Stimulated activated naive CD8-positive, alpha-beta T cell treated with anti-CD3 and anti-CD28 coated beads, Interleukin-15, Interleukin-2, amounts not matched to agents 100 ng/mL and 50 ng/mL, for 24 hours (primary cell): Measurements from ENCODE around the gene CKMT2.

ENCODE experiments used
- H3K27ac Mint-ChIP-seq: one replicate; pipeline ENCODE4 v1.8.0; 2021; ENCODE audit warnings: mild to moderate bottlenecking, mixed read lengths
- H3K27me3 Mint-ChIP-seq: one replicate; pipeline ENCODE4 v1.8.0; 2021; ENCODE audit warnings: mixed read lengths
- H3K36me3 Mint-ChIP-seq: one replicate; pipeline ENCODE4 v1.8.0; 2021; ENCODE audit warnings: low read depth, mixed read lengths
- H3K4me1 Mint-ChIP-seq: one replicate; pipeline ENCODE4 v1.8.0; 2021; ENCODE audit warnings: low read depth, mixed read lengths
- H3K4me3 Mint-ChIP-seq: one replicate; pipeline ENCODE4 v1.8.0; 2021; ENCODE audit warnings: mild to moderate bottlenecking, mixed read lengths
- H3K9me3 Mint-ChIP-seq: one replicate; pipeline ENCODE4 v1.8.0; 2021; ENCODE audit warnings: mixed read lengths

Gene CKMT2

DNA sequence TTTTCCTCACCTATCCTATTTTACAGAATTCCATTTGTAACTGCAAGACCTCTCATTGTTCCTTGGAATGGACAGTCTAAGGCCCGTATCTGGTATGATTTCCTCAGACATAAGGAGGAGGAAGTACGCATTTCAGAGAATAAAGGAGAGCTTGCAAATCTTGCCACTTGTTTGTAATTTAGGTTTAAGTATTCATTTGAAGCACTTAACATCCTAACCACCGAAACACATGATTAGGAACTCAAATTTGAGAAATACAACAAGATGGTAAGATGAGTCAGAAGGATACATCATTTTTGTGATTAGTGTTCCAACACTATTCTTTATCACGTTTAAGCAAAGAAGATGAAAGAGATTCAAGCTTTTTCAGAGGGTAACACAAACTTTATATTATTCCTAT, 64.4 kb downstream of the CKMT2 start:
- H3K27me3 Mint-ChIP-seq: no peaks in the 10 kb centered on the region
- no peak overlapping the region for H3K4me3 Mint-ChIP-seq
- peaks cover 10% of the 10 kb centered on the region for H3K9me3 Mint-ChIP-seq
- peaks cover 44% of the 10 kb centered on the region for H3K4me1 Mint-ChIP-seq
- no peak overlapping the region for H3K27ac Mint-ChIP-seq
- H3K36me3 Mint-ChIP-seq: peaks cover 23% of the 10 kb centered on the region

DNA sequence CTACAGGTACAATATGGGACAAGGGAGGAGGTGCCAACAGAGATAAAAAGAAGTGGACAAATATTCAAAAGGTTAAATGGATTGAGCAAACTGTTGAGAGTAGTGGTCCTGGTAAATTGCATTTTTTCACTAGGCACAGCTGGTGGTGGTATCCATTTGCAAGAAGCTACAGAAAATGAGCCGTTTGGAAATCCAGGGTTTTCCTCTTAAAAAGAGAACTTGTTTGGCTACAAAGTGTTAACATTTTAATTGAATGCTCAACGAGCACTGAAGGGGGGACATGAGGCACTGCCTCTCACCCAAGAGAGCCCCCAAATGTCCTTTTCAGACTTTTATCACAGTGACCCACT, 67.8 kb downstream of the CKMT2 start:
- no peaks in the 10 kb centered on the region for H3K9me3 Mint-ChIP-seq
- no peaks in the 10 kb centered on the region for H3K27me3 Mint-ChIP-seq
- peaks cover 56% of the 10 kb centered on the region for H3K4me1 Mint-ChIP-seq
- peak overlapping the region; percentile 93 for H3K27ac Mint-ChIP-seq
- peak overlapping the region; percentile 88 for H3K4me3 Mint-ChIP-seq
- peaks cover 11% of the 10 kb centered on the region for H3K36me3 Mint-ChIP-seq

DNA sequence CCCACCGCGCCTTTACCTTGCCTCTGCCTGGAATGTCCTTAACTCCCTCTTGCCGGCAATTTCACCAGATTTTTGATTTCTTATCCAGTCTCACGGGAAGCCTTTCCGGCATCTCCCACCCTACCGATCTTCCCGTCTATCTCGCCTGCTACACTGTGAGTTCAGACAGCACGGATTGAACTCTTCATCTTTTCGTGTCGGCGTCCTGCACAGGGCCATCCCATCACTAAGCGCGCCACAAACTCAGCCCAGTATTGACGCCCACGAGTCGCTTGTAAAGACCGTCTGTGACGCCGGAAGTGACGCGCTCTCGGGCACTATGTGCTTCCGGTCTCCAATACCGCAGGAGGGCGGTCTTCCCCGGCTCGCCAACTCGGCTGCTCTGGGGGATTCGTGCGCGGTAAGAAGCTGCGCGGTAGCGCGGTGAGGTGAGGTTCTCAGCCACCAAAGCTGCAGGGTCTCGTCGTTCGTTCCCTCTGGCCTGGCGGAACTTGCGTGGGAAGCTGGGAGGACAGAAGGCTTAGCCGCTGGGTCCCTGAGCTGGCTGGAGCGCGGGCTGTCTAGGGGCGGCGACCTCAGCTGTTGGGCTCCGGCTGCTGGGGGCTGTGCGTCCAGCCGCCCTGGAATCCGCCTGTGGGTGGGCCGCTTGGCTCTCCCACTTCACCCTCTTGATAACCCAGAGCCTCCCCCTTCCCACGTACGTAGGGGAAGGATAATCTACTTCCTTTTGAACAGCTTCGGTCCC, 68.3 kb downstream of the CKMT2 start, which contains the start of gene ZCCHC9:
TSS of gene ZCCHC9 (plus strand) at position 317 of the 745 bp plus-strand sequence. CDS start 3,171 bp downstream, outside the sequence.
- no peaks in the 10 kb centered on the region for H3K27me3 Mint-ChIP-seq
- H3K4me3 Mint-ChIP-seq: peak within 1 kb of the TSS; percentile 88
- peaks cover 56% of the 10 kb centered on the region for H3K4me1 Mint-ChIP-seq
- peaks cover 15% of the 10 kb centered on the region for H3K36me3 Mint-ChIP-seq
- peak within 1 kb of the TSS; percentile 93 for H3K27ac Mint-ChIP-seq
- H3K9me3 Mint-ChIP-seq: no peaks in the 10 kb centered on the region

DNA sequence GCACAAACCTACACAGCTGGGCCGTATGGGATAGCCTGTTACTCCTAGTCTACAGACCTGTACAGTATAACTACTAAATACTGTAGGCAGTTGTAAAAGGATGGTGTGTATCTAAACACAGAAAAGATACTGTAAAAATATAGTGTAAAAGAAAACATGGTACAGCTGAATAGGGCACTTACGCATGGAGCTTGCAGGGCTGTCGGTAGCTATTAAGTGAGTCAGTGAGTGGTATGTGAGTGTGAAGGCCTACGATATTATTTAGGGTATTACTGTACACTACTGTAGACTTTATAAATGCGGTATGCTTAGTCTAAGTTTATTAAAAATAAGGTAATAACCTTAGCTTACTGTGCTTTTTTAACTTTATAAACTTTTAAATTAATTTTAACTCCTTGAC, 69.5 kb downstream of the CKMT2 start:
- peaks cover 53% of the 10 kb centered on the region for H3K4me1 Mint-ChIP-seq
- peak overlapping the region; percentile 88 for H3K4me3 Mint-ChIP-seq
- H3K27me3 Mint-ChIP-seq: no peaks in the 10 kb centered on the region

DNA sequence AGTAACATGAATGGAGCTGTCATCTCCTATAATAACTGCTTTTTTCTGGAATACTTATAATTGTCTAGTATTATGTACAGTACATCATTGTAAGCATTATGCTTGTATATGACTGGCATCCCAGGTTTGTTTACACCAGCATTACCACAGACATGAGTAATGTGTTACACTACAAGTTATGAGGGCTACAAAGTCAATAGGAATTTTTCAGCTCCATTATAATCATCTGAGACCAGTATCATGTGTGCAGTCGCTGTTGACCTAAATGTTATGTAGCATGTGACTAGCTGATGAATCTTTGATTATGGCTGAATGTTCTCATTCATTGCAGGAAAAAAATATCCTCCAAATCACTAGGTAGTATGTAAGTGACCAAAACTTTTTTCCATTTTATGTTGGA, 70.4 kb downstream of the CKMT2 start:
- H3K36me3 Mint-ChIP-seq: peaks cover 19% of the 10 kb centered on the region

More for the DNA sequence above, 69.5 kb downstream of the CKMT2 start:
- Mint-ChIP-seq H3K36me3 (peaks cover 16% of the 10 kb centered on the region), H3K27ac (peak overlapping the region; percentile 93), H3K9me3 (no peaks in the 10 kb centered on the region)

DNA sequence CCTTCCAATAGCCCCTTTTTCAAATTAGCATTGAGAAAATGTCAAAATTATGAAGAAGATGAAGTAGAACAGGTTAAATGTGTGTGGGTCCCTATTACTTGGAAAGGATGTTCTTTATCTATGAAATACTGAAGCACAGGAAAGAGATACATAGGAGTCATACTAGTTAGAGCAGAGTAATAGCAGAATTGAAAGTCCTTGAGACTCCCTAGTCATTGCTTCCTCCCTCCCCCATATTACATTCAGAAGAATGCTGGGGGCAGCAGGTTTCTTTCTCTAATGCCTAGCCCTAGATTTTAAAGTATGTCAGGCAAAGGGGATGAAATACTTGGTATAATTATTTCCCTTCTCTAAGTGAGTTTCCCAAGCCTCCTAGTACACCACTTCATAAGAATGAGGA, 72.7 kb downstream of the CKMT2 start:
- H3K27ac Mint-ChIP-seq: peak overlapping the region; percentile 24
- H3K4me3 Mint-ChIP-seq: no peak overlapping the region
- H3K27me3 Mint-ChIP-seq: no peaks in the 10 kb centered on the region
- H3K36me3 Mint-ChIP-seq: peaks cover 40% of the 10 kb centered on the region
- peaks cover 22% of the 10 kb centered on the region for H3K4me1 Mint-ChIP-seq
- H3K9me3 Mint-ChIP-seq: no peaks in the 10 kb centered on the region

More for the DNA sequence above, 70.4 kb downstream of the CKMT2 start:
- Mint-ChIP-seq H3K27ac (no peak overlapping the region), H3K9me3 (no peaks in the 10 kb centered on the region), H3K27me3 (no peaks in the 10 kb centered on the region), H3K4me3 (peak overlapping the region; percentile 56), H3K4me1 (peaks cover 44% of the 10 kb centered on the region)

DNA sequence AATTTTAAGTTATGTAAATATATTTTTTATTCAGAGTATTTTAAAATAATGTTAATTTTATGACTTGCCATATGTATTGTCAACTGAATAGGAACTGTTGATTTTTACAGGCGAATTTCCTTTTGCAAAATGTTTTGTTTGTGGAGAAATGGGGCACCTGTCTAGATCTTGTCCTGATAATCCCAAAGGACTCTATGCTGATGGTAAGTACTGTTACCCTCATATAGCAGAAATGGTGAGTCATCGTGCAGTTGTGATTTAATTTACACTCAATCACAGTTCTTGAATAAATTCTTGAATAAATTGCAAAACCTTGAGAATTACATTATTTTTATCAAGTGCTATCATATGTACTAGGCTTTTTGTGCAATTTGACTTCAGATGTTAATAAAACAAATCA, 75.7 kb downstream of the CKMT2 start:
- Mint-ChIP-seq H3K36me3 (peaks cover 65% of the 10 kb centered on the region), H3K4me3 (no peak overlapping the region), H3K9me3 (no peaks in the 10 kb centered on the region), H3K4me1 (peaks cover 12% of the 10 kb centered on the region), H3K27ac (no peak overlapping the region), H3K27me3 (no peaks in the 10 kb centered on the region)

DNA sequence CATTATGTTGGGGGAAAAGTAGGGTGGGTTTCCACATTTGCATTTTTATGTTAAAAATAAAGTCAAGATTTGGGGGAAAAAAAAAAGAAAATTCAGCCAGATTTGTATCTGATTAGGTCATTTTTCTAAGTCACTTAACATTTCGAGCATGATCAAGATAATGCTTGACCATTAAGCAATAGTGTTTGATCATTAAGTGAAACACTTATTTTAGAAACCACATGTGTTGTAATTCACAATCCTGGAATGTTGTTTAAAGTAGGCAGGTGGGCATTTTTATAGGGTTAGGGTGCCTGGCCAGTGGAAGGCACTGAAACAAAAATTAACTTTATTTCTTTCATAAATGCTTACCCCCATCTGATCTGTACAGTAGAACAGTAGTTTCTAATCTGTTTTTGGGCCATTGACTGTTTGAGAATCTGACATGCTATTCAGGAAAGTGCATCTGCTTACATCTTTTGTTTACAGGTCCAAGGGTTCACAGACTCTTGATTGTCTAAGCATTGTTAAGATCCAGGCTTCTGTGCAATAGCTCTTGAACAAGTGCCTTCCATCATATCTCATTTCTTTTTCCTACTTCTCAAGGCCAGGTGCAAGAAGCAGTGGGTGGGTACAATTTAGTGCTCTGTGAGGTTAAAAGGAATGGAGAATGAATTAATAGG, 77.4 kb downstream of the CKMT2 start:
- peaks cover 4% of the 10 kb centered on the region for H3K4me1 Mint-ChIP-seq
- no peaks in the 10 kb centered on the region for H3K9me3 Mint-ChIP-seq
- H3K27ac Mint-ChIP-seq: no peak overlapping the region
- no peaks in the 10 kb centered on the region for H3K27me3 Mint-ChIP-seq
- H3K4me3 Mint-ChIP-seq: no peak overlapping the region
- peaks cover 63% of the 10 kb centered on the region for H3K36me3 Mint-ChIP-seq

DNA sequence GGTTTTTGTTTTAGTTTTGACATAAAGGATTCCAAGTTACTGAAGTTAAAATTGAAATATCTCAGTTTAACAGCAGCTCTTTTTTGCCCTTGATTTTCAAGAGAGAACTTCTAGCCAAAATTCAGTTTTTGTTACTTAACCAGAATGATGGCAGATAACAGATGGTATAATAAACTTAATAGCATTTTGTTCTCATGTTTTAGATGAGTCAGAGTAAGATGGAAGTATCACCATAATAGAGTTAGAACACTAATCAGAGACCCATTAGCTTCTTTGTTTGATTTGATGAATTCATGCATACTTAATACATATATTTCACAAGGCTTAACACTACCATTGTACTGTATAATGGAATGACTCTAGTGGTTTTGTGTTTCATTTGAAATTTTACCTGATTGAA, 80.2 kb downstream of the CKMT2 start:
- Mint-ChIP-seq H3K27ac (no peak overlapping the region), H3K9me3 (peaks cover 4% of the 10 kb centered on the region), H3K4me3 (no peak overlapping the region), H3K36me3 (peaks cover 55% of the 10 kb centered on the region), H3K4me1 (peaks cover 7% of the 10 kb centered on the region), H3K27me3 (no peaks in the 10 kb centered on the region)

DNA sequence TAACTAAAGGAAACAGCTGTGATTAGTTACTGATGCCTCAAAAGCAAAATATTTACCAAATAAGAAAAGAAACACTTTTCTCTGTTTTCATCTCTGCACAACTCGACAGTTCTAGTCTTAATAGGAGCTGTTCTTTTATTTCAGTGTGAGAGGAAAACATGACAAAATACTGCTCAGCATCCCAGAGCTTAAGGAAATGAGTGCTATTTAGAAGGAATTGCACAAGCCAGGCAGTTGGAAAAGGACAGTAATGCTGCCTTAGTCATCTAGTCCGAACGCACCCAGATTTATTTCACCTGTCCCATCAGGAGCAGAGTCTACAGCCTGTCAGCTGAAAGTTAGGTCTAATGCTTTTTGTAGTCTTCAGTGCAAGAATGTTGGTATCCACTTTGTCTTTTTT, 80.6 kb downstream of the CKMT2 start:
- H3K36me3 Mint-ChIP-seq: peaks cover 52% of the 10 kb centered on the region
- H3K27me3 Mint-ChIP-seq: no peaks in the 10 kb centered on the region
- H3K9me3 Mint-ChIP-seq: peaks cover 4% of the 10 kb centered on the region
- H3K27ac Mint-ChIP-seq: no peak overlapping the region
- H3K4me3 Mint-ChIP-seq: no peak overlapping the region
- H3K4me1 Mint-ChIP-seq: peaks cover 7% of the 10 kb centered on the region

DNA sequence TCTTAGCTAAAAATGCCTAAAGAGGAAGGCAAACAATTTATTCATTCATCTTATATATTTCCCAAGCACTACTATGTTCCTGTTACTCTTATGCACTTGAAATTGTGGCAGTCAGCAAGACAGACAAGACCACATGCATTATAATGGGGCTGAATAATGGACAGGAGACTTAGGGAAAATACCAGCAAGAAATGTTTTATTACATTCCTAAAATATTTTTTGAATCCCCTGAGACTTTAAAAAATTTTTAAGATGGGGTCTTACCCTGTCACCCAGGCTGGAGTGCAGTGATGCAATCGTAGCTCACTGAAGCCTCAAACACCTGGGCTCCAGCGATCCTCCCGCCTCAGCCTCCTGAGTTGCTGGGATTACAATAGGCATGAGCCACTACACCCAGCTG, 81.5 kb downstream of the CKMT2 start:
- Mint-ChIP-seq H3K27me3 (no peaks in the 10 kb centered on the region), H3K4me3 (no peak overlapping the region), H3K9me3 (peaks cover 4% of the 10 kb centered on the region), H3K4me1 (peaks cover 7% of the 10 kb centered on the region), H3K36me3 (peaks cover 44% of the 10 kb centered on the region), H3K27ac (no peak overlapping the region)

DNA sequence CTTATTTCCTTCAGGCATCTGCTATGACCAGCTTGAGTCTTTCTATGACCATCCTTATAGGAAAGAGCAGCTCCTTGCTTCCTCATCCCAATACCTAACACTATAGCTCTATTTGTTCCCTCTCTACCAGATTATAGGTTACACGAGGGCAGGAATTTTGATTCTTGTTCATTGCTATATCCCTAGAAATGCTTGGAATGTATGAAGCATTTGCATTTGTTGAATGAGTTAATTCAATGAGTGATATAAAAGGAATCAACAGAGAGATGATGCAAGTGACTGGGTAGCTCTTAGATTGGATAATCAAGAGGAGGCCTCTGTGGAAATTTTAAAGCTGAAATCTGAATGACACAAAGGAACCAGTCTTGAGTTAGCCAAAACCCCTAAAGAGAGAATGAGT, 82.2 kb downstream of the CKMT2 start:
- H3K36me3 Mint-ChIP-seq: peaks cover 36% of the 10 kb centered on the region
- H3K27ac Mint-ChIP-seq: no peak overlapping the region
- no peaks in the 10 kb centered on the region for H3K27me3 Mint-ChIP-seq
- peaks cover 7% of the 10 kb centered on the region for H3K4me1 Mint-ChIP-seq
- H3K4me3 Mint-ChIP-seq: no peak overlapping the region
- H3K9me3 Mint-ChIP-seq: peaks cover 4% of the 10 kb centered on the region

DNA sequence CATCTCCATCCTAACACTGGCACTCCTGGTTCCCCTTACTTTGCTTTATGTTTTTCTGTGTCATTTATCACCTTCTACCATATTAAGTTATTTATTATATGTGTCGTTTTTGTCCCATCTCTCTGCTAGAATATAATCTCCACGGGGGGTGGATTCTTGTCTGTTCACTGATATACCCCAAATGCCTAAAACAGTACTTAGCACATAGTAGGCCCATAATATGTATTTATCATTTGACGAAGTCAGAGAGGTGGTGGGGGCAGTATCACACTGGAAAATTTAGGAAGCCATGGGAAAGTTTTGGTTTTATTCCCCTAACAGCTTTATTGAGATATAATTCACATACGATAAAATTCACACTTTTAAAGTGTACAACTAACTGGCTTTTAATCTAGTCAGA, 82.7 kb downstream of the CKMT2 start:
- no peak overlapping the region for H3K27ac Mint-ChIP-seq
- H3K9me3 Mint-ChIP-seq: peaks cover 4% of the 10 kb centered on the region
- no peak overlapping the region for H3K4me3 Mint-ChIP-seq
- H3K27me3 Mint-ChIP-seq: no peaks in the 10 kb centered on the region
- peaks cover 31% of the 10 kb centered on the region for H3K36me3 Mint-ChIP-seq
- peaks cover 7% of the 10 kb centered on the region for H3K4me1 Mint-ChIP-seq
